Transverse colon (tissue), 4 donors: ENCODE results near the gene HPRT1. TPM values are rescaled to one million over a fixed set of nuclear protein-coding genes. Genes with fewer than 3 reads are reported as not detected.

ENCODE experiments used
- DNase-seq: peaks from one replicate; pipeline ENCODE4 v3.0.0-alpha.2; 2019
- H3K27ac ChIP-seq, 4 donors: fragments of 200-600 bp; sonication (generic); 2 replicates each; pipeline ENCODE4 v1.5.1; 2016 to 2018; ENCODE audit warnings: inconsistent platforms in 4 of 4
- H3K27me3 ChIP-seq: fragments of 200-600 bp; sonication (generic); 2 replicates; pipeline ENCODE4 v1.5.1; 2017; ENCODE audit warnings: inconsistent platforms
- H3K36me3 ChIP-seq, 4 donors: fragments of 200-600 bp; sonication (generic); 2 replicates each; pipeline ENCODE4 v1.5.1; 2017 to 2019; ENCODE audit warnings: inconsistent platforms in 4 of 4
- H3K4me1 ChIP-seq, 4 donors: fragments of 200-600 bp; sonication (generic); 2 replicates each; pipeline ENCODE4 v1.5.1; 2017 to 2020; ENCODE audit warnings: inconsistent platforms in 4 of 4
- H3K4me3 ChIP-seq, 4 donors: fragments of 200-600 bp; sonication (generic); 1 replicate in 1 of 4; 2 replicates in 3 of 4; pipeline versions ENCODE4 v1.5.1 to v1.6.1; 2017 to 2019; ENCODE audit warnings: inconsistent platforms in 4 of 4
- H3K9me3 ChIP-seq, 2 donors: fragments of 200-600 bp; sonication (generic); 2 replicates each; pipeline ENCODE4 v1.5.1; 2017 to 2019; ENCODE audit warnings: inconsistent platforms in 2 of 2
- EP300 ChIP-seq: sonication (generic); formaldehyde crosslinking; IDR thresholded peaks from one replicate; pipeline ENCODE4 v1.6.1; 2017; ENCODE audit warnings: antibody characterized with exemption, low read depth
- POLR2A ChIP-seq: fragments of 450-650 bp; IDR thresholded peaks from one replicate; pipeline ENCODE4 v1.6.1; 2016; ENCODE audit warnings: antibody characterized with exemption, mild to moderate bottlenecking, moderate library complexity
- POLR2AphosphoS5 ChIP-seq, 3 donors: sonication (generic); formaldehyde crosslinking; IDR thresholded peaks; one replicate each; pipeline ENCODE4 v1.6.1; 2016; ENCODE audit warnings: antibody characterized with exemption in 3 of 3
- WGBS, 2 donors: methylation state at CpG; one replicate each; pipeline ENCODE4 v1.1.5; 2018; ENCODE audit warnings: low coverage in 1 of 2; 5-methylcytosine and 5-hydroxymethylcytosine counted together
- in situ Hi-C, 4 donors: fragments of 200-750 bp; cut with MboI; loops; one replicate each; pipeline versions ENCODE4 v1.15.0 to v1.15.1; 2017; ENCODE audit warnings: low sequenced_read_pairs in 3 of 4, low pct_ligation_motif_present in 1 of 4, low pct_unique_long_range_greater_than_20kb in 1 of 4
- intact Hi-C: fragments of 100-400 bp; cut with DNase I; formaldehyde crosslinking; loops from one replicate; pipeline ENCODE4 v1.15.1; 2023; ENCODE audit warnings: low total_unique reads
- total RNA-seq, 4 donors: library from RNA; depleted of rRNA; stranded (reverse); fragments of >200 nt; gene quantifications; one replicate each; pipeline ENCODE4 v1.1.0, GENCODE V29; 2016
- TF ChIP-seq, protein P1 (sequence below), 5 experiments: fragments of 200-600 bp in 3 of 5; fragments of 450-650 bp in 2 of 5; sonication (generic) in 3 of 5; IDR thresholded peaks; 1 replicate in 2 of 5; 2 replicates in 3 of 5; pipeline ENCODE4 v1.5.1; 2016 to 2017; ENCODE audit warnings: antibody characterized with exemption in 5 of 5, inconsistent platforms in 3 of 5, mild to moderate bottlenecking in 2 of 5, moderate library complexity in 1 of 5

The HPRT1 gene
- total RNA-seq, 4 donors from 2014 or later: 10.1 to 16.1 (median 11.9) TPM

- Histone ChIP-seq H3K27me3 (no peaks in the 10 kb centered on the region), H3K27ac (no peak overlapping the region), H3K36me3 (no peaks in the 10 kb centered on the region), H3K4me3 (no peak overlapping the region), H3K4me1 (no peaks in the 10 kb centered on the region), H3K9me3 (no peaks in the 10 kb centered on the region)
- TF ChIP-seq, protein P1, sequence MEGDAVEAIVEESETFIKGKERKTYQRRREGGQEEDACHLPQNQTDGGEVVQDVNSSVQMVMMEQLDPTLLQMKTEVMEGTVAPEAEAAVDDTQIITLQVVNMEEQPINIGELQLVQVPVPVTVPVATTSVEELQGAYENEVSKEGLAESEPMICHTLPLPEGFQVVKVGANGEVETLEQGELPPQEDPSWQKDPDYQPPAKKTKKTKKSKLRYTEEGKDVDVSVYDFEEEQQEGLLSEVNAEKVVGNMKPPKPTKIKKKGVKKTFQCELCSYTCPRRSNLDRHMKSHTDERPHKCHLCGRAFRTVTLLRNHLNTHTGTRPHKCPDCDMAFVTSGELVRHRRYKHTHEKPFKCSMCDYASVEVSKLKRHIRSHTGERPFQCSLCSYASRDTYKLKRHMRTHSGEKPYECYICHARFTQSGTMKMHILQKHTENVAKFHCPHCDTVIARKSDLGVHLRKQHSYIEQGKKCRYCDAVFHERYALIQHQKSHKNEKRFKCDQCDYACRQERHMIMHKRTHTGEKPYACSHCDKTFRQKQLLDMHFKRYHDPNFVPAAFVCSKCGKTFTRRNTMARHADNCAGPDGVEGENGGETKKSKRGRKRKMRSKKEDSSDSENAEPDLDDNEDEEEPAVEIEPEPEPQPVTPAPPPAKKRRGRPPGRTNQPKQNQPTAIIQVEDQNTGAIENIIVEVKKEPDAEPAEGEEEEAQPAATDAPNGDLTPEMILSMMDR (IDR thresholded peaks at IDR 0.05): no peak
- TF ChIP-seq POLR2AphosphoS5 (IDR thresholded peaks at IDR 0.05) (no peak), EP300 (no peak), POLR2A (no peak)
- WGBS, 2 donors: 69 to 100% methylated on average over 2 to 4 of the region's 4 CpGs
- in situ Hi-C loops: no loop called here
- DNase-seq: no peak
- intact Hi-C loops: no loop called here
These were observed 74.0 kb downstream of the HPRT1 start for GRCh38 chrX:134533952-134534351.

DNA sequence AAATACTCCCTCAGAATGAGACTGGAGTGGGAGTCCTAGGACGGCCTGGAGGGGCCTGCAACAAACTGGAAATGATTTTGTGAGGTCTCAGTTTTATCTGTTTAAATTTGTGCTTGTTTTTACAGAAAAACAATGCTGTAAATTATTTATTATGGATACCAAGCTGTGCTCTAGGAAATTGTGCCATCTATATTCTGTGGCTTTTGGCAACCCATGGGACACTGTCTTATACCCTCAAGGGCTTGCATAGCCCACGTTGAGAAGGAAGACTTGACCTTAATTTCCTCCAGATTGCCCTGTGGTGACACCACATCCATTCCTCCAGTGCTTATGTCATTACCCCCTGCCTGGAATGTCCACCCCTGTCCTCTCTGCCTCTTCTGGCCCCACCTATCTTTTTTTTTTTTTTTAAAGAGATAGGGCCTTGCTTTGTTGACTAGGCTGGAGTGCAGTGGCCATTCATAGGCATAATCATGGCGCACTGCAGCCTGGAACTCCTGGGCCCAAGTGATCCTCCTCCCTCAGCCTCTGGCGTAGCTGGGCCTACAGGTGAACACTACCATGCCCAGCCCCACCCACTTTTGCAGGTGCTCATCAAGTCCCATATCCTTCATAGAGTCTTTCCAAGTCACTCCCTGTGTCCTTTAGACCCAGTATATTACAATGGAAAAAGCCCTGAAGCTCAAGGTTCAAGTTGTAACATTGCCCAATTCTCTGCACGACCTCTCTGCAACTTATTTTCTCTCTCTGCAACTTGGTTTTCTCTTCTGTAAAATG lies 77.4 kb downstream of the HPRT1 start:
- no peaks in the 10 kb centered on the region for H3K9me3 ChIP-seq
- in situ Hi-C loops: no loop called here
- TF ChIP-seq POLR2A: no peak
- TF ChIP-seq EP300: no peak
- TF ChIP-seq, protein P1 (IDR thresholded peaks at IDR 0.05): no peak
- no peak for TF ChIP-seq POLR2AphosphoS5 (IDR thresholded peaks at IDR 0.05)
- no peaks in the 10 kb centered on the region for H3K4me1 ChIP-seq
- H3K27me3 ChIP-seq: no peaks in the 10 kb centered on the region
- H3K36me3 ChIP-seq: no peaks in the 10 kb centered on the region
- H3K27ac ChIP-seq: peak overlapping the region; percentile 25 to 53 (median 45)
- H3K4me3 ChIP-seq: no peak overlapping the region
- intact Hi-C loops: no loop called here
- peak; percentile 74 for DNase-seq
- WGBS, 2 donors: 46% methylated on average over 5 of the region's 5 CpGs; no CpG with 5 or more reads in 1 of the 2 donors

- Histone ChIP-seq H3K9me3 (no peaks in the 10 kb centered on the region), H3K4me1 (no peaks in the 10 kb centered on the region), H3K27ac (peak overlapping the region in 3 of 4 donors; percentile 28 to 53 (median 29)), H3K27me3 (peaks cover 2% of the 10 kb centered on the region), H3K4me3 (no peak overlapping the region), H3K36me3 (no peaks in the 10 kb centered on the region)
- 71 to 78% methylated on average over 1 to 5 of the region's 5 CpGs for WGBS, 2 donors
- intact Hi-C loops: no loop called here
- TF ChIP-seq POLR2AphosphoS5 (IDR thresholded peaks at IDR 0.05) (no peak), POLR2A (no peak), EP300 (no peak)
- TF ChIP-seq, protein P1 (IDR thresholded peaks at IDR 0.05): no peak
- in situ Hi-C loops: no loop called here
- DNase-seq: no peak
These were observed 78.4 kb downstream of the HPRT1 start for GRCh38 chrX:134538316-134538715.

DNA sequence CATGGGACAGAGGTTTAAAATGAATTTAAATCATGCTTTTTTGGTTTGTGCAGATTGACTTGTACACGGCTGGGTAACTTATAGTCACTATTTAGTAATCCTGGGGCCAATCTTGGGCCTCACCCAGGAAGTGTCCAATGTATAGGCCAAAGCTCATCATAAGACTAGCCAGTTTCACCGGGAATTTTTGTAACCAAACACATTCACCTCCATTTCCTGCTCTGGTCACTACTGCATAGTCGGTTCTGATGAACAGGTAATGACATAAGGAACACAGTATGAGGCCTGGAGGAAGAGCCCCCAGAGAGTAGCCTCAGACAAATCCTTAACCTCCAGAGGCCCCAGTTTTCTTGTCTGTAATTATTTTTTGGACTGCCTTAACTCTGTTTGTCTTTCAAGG lies 81.9 kb downstream of the HPRT1 start:
- Histone ChIP-seq H3K27me3 (peaks cover 38% of the 10 kb centered on the region), H3K9me3 (no peaks in the 10 kb centered on the region), H3K4me3 (no peak overlapping the region), H3K4me1 (peaks cover 0 to 7% (median 0%) of the 10 kb centered on the region in 4 donors), H3K27ac (no peak overlapping the region), H3K36me3 (no peaks in the 10 kb centered on the region)
- WGBS, 2 donors: 74% methylated on average over 3 of the region's 3 CpGs; no CpG with 5 or more reads in 1 of the 2 donors
- no peak for DNase-seq
- in situ Hi-C loops: no loop called here
- TF ChIP-seq EP300: no peak
- TF ChIP-seq, protein P1 (IDR thresholded peaks at IDR 0.05): no peak
- TF ChIP-seq POLR2AphosphoS5 (IDR thresholded peaks at IDR 0.05): no peak
- no peak for TF ChIP-seq POLR2A
- intact Hi-C loops: no loop called here
